Ramos (cell line): ENCODE data around the gene TYMP.

ENCODE experiments used
- in situ Hi-C: fragments of 300-500 bp; cut with MboI; formaldehyde crosslinking; loops from one replicate; pipeline ENCODE4 v1.14.3; 2022; ENCODE audit warnings: low sequenced_read_pairs; ENCODE audit not compliant: unreplicated experiment

The TYMP gene

DNA sequence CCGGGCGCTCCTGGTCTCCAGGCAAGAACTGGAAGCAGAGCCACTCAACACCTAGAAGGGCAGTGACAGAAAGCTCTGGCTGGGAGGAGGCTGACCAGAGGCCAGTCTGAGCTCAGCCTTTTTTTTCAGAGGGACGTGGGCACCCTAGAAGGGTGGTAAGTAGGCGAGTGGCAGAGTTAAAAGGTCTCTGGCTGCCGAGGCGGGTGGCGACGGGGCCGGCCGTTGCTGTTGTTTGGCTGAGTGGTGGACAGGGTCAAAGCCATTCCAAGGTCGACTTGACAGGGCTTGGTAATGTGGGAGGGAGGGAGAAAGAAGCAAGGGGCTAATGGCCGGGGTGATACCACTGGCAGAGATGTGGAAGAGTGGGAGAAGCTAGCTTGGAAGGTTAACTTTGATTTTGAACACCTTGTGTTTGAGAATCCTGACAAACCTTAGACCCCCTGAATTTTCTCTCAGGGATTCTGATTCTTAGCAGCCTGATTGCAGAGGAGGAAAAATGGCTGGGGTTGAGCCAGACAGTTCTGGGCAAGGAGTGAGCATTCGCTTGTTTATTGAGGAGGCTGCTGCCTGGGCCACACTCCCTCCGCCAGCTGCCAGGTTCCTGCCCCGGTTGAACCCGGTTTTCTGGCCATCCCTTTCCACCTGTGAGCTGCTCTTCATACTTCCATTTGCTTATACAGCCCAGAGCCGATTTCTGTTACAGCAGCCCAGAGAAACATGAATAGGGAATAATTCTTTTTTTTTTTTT lies 33.8 kb upstream of the TYMP start:
- in situ Hi-C loops: no loop called here

DNA sequence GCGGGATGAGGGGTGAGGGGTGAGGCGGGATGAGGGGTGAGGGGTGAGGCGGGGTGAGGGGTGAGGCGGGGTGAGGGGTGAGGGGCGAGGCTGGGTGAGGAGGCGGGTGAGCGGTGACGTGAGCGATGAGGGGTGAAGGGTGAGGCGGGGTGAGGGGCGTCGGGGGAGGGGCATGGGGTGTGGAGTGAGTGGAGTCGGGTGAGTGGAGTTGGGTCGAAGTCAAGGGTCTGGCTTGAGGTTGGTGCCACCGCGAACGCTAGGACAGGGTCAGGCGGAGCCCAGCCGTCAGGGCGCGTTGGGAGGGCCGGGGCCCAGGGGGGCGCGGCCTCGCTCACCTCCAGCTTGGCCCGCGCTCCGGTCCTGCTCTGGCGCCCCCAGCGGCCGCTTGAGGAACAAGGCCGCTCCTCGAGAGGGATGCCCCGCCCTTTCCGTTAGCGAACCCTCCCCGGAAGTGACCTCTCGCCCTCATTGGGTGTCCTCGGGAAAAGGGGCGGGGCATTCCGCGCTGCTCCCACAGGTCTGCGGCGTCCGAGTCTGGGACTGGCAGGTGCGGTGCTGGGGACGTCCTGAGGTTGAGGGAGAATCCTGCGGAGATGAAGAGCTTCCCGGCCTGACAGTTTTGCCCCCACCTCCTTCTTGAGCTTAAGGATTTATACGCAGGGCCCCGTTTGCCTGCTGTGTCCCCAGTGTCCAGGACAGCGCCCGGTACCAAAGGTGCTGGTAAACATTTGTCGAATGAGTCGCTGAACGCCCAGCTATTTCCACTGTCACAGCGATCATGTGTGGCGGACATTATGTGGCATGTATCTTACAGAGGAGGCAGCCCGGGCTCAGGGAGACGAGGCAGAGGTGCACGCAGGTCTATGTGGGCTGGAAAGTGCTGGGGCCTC lies 33.0 kb upstream of the TYMP start, which contains the start of gene SYCE3:
Gene SYCE3, minus strand, starts transcription at position 397 of the 890 bp plus-strand sequence. CDS start 6,514 bp downstream, outside the sequence.
- in situ Hi-C loops: no loop called here

DNA sequence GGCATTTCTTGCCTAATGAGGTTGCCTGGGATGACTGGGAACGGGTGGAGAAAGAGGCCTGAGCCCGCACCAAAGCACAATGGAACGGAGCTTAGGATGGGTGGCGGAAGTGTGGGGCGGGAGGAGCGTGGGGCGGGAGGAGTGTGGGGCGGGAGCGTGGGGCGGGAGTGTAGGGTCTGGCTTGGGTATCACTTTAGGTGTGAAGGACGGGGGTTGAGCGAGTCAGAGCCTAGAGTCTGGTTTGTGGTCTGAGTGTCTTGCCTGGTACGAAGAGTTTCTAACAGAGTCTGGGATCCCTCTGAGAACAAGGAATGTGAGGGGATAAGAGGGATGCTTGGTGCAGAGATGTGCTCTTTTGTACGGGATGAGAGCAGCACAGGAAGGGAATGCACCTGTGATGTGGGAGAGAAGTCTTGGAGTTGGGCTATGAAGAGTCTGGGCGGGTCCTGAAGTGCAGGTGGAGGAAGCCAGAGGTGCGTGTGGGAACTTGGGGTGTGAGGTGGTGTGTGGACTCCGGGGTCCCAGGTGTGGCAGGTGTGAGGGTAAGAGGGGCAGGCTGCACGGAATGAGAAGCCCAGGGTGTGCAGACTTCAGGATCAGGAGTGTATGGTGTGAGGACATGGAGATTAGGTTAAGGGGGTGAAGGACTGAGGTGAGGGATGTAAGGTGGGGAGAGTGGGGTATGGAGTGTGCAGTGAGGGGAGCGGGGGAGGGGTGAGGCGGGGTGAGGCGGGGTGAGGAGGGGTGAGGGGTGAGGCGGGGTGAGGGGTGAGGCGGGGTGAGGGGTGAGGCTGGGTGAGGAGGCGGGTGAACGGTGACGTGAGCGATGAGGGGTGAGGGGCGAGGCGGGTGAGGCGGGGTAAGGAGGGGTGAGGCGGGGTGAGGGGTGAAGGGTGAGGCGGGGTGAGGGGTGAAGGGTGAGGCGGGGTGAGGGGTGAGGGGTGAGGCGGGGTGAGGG lies 31.9 kb upstream of the TYMP start:
- in situ Hi-C loops: no loop called here

DNA sequence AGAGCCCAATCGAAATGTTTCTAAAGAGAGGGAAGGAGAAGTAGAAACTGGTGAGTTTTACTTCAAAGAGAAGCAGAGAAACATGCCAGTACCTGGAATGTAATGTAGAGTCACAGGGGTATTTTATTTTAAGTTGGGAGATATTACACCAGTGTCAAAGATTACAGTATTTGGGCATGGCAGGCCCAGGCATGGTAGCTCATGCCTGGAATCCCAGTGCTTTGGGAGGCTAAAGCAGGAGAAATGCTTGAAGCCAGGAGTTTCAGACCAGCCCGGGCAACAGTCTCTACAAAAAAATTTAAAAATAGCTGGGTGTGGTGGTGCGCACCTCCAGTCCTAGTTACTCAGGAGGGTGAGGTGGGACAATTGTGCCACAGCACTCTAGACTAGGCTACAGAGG lies 30.2 kb upstream of the TYMP start:
- in situ Hi-C loops: no loop called here

DNA sequence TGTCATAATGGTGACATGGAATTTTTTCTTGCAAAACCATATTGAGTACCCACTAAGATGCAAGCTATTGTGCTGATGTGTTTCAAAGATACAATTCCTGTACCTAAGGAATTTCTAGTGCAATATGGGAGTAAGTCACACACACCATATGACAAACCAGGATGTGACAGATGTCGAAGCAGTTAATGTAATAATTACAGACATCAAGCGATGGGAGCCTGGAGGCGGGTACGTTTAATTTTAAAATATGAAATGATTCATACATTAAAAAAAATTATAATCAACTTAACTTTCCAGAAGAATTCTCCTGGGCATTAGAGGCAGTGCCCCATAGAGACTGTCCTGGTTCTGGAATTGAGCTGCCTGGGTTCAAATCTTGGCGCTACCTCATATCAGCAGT lies 26.9 kb upstream of the TYMP start:
- in situ Hi-C loops: no loop called here

DNA sequence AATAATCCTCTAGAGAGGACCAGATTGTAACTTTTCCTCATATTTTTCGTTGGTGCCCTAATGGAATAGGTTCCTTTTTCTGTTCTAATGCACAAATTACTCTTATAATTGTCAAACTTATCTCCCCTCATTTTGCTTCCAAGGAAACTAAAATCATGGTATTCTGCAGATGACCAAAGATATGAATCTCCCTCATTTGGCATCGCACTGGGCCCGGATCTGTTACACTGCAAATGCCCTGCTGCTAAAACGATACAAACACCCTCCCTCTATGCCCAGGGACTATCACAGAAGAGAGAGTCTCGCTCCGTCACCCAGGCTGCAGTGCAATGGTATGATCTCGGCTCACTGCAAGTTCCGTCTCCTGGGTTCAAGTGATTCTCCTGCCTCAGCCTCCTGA lies 23.5 kb upstream of the TYMP start:
- in situ Hi-C loops: no loop called here

DNA sequence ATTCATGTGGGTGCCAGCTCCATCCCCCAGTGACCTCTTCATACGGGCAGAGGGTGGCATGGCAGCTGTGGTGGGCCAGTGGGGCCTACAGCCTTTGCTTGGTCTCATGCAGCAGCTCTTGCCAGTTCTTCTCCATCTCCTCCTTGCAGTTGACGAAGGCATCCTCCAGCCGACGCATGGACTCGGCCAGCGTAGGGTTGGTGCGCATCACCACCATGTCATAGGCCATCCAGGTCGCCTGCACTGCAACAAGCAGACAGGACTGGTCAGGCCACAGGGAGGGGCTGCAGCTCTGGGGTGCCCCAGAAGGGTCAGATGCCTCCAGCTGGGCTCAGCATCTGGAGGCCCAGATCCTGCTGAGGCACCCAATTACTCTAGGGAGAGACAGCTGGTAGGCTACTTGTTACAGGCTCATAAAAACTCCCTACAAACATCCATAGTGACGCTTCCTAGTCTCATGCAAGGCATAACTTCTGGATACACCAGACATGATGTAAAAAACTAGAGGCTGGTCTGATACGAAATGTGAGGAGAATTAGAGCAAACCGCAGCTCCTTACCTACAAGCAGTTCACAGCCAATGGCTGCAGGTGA lies 21.4 kb upstream of the TYMP start:
- in situ Hi-C loops: no loop called here

DNA sequence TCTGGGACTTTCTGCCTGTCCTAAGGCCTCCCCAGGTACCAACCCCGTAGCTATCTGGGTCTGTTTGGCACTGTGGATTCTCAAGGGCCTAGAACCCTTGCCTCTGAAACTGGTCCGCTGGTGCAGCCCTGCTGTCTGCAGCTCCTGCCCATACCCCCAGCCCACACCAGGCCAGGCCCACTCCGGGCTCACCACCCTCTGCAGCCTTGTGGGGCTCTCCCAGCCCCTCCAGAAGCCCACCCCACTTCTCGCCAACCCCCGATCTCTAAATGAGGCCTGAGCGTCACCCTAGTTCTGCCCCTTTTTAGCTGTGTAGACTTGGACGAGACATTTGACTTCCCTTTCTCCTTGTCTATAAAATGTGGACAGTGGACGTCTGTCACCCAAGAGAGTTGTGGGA lies 20.6 kb upstream of the TYMP start:
- in situ Hi-C loops: no loop called here

DNA sequence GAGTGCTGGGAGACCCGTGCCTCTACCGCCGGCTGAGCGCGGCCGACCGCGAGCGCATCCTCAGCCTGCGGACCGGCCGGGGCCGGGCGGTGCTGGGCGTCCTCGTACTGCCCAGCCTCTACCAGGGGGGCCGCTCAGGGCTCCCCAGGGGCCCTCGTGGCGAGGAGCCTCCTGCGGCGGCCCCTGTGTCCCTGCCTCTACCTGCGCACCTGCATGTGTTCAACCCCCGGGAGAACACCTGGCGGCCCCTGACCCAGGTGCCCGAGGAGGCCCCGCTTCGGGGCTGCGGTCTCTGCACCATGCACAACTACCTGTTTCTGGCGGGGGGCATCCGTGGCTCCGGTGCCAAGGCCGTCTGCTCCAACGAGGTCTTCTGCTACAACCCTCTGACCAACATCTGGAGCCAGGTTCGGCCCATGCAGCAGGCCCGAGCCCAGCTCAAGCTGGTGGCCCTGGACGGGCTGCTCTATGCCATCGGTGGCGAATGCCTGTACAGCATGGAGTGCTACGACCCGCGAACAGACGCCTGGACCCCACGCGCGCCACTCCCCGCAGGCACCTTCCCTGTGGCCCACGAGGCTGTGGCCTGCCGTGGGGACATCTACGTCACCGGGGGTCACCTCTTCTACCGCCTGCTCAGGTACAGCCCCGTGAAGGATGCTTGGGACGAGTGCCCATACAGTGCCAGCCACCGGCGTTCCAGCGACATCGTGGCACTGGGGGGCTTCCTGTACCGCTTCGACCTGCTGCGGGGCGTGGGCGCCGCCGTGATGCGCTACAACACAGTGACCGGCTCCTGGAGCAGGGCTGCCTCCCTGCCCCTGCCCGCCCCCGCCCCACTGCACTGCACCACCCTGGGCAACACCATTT lies 19.3 kb upstream of the TYMP start:
- in situ Hi-C loops: no loop called here

DNA sequence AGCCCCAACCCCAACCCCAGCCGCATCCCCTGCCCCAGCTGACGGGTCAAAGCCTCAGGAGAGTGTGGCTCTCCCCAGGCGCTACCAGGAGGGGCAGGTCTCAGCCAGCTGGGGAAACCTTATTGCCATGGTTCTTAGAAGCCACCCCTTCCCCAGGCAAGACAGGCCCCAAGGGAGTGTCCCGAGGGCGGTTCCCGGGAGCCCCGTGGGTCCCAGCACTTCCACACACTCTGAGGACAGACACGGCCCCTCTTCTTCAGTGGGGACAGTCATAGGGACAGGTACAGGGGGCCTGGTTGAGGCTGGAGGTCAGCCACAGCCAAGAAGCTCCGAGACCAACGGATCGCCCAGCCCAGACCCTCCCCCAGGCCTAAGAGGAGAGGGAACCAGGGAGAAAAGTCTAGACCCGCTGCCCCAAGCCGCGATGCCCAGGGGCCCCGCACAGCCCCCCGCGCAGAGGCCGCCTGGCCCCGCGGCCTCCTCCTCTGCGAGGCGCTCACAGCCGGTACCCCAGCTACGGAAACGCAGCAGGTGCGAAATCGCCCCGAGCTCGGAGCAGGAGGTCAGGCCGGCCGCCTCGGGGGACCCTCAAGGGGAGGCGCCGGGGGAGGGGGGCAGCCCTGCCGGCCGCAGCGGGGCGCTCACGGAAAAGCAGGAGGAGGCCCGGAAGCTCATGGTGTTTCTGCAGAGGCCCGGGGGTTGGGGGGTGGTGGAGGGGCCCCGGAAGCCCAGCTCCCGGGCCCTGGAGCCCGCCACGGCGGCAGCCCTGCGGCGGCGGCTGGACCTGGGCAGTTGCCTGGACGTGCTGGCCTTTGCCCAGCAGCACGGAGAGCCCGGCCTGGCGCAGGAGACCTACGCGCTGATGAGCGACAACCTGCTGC lies 18.5 kb upstream of the TYMP start:
- in situ Hi-C loops: no loop called here

DNA sequence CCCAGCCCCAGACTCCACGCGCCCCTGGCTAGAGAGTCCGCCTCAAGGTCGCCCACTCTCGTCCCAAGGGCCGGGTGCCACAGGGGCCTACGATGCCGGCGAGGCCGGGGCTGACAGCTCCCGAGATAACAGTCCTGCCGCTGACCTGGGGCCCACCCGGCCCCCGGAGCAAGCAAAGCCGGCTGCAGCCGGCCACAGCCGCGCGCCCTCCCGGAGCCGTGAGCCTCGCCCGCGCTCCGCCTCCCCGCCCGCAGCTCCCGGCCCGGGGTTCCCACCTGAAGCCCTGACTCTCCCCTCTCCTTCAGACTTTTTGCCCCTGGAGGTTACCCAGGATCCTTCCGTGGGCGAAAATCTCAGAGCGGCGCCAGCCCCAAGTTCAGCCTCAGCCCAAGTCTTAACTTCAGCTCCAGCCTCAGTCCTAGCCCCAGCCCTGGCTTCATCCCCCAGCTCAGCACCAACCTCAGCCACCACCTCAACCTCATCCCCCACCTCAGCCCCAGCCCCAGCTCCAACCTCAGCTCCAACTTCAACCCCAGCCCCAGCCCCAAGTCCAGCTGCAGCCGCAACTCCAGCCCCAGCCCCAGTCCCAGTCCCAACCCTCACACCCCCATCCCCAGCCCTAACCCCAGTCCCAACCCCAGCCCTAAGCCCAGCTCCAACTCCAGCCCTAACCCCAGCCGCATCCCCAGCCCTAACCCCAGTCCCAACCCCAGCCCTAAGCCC lies 17.6 kb upstream of the TYMP start:
- in situ Hi-C loops: no loop called here

DNA sequence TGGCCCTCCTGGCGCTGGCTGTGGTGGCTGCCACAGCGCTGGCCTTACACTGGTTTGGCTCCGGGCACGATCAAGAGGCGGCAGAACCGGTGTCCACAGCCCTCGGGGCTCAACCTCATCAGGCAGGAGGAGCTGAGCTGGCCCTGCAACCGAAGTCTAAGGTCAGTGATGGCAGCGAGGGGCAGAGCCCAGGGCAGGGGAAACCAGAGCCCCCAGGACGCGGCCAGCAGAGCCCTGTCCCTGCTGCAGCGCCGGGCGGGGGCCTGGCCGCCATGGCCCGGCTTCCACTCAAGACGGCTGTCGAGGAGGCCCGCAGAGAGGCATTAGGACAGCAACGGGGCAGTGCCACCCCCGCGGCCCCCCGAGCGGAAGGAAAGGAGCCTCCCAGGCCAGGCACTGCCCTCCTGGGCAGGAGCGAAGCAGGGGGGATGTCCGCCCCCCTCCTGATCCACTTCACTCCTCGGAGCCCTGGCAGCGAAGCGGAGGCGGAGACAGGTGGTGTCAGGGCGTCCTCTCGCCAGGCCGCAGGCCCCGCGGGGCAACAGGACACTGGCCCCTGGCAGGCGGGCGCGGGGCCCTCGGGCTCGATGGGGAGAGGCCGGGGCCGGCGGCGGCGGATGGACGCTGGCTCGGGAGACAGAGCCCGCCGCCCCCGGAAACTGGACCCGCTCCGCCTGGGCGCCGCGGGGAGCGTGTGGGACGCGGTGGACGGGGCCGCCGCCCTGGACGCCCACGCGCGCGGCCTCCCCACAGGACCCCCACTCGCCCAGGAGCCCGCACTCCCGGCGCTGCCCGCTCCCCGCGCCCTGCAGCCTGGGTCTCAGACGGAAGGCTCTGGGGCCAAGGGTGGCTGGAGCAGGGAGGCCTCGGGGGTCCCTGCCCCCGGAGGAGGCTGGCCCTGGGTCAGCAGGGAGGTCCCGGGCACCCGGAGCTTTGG lies 16.8 kb upstream of the TYMP start:
- in situ Hi-C loops: no loop called here

DNA sequence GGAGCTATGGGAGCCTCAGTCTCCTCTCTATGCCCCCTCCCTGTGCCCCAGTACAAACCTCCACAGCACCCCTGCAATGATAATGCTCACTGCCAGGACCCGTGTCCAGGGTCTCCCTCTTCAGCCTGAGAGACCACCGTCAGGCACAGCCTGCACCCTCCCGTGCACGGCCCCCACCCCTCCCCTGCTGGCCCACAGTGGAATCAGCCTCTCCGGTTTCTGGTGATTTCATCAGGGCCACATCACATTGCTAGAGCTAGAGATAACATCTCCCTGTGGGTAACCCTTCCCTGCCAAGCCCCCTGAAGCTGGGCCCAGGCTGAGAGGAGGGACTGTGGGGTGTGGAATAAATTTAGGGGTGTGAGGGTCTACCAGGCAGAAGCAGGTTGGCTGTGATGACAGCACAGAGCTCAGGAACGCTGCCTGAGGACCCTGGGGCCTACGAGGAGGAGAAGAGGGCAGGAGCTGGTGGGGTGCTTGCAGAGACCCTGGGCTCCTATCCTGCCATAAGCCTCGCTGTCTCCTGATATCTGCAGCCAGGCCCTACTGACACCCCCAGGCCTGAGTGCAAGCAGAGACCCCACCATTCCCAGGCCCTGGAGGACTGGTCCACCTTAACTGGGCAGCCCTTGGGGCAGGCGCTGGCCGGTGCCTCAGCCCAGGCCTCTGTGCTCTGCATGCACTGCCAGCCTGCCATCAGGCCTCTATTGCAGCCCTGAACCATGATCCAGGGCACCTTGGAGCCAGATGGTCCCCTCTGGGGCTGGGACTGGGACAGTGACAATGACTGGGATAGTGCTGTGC lies 15.9 kb upstream of the TYMP start, which contains the start of gene KLHDC7B:
Gene KLHDC7B, plus strand, starts transcription at position 378 of the 804 bp plus-strand sequence. Its CDS starts 345 bp downstream, at position 723.
- in situ Hi-C loops: no loop called here

DNA sequence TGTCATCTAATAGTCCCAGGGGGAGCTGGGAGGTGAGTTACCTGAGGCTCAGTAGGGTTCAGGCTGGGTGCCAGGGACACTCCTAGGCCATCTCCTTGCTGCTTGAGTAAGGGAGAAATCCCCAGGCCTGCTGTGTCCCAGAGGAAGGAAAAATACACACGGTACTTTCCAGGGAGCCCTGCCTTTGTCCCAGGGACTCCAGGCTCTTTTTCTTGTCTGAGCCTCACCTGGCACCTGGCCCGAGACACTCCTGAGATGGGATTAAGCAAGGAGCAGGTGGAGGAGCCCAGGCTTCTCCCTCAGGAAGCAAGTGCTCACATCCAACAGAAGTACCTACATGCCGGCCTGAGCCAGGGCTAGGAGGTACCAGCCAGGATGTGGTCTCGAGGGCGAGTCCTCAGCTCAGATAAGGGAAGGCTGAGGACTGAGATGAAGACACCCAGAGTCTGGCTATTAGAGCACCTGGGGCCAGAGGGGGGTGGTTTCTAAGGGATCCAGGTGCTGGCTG lies 15.0 kb upstream of the TYMP start:
- in situ Hi-C loops: no loop called here

DNA sequence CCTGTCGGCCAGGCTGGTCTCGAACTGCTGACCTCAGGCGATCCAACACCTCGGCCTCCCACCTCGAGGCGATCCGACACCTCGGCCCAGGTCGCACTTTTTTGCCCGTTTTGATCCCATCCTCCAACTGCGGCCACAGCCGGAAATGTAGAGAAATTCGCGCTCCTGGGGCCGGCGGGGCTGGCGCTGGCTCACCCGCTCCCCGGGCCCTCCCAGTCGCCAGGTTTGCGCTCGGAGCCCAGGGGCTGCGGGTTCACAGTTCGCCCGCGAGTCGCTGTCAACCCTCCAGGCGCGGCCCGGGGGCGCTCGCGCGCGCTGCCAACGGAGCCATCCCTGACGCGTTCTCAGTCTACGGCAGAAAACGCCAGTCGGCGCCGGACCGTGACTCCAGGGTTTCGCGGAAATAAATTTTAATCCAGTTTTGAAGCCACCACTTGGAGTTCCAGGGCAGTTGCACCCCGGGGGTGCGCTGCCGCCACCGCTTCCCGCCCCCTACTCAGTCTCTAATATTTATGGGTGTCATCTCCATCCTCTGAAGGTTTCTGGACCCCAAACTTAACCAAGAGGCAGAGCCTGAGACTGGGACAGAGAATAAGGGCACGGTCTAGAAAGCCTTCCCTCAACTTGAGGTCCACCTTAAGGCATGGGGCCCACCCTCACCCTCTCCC lies 14.4 kb upstream of the TYMP start:
- in situ Hi-C loops: no loop called here
